NOMO-1 treated with DMSO at 0.1 percent for 48 hours (cell line): ENCODE data around the gene RBX1.
A peak's percentile ranks its signal among the peaks of the same experiment; 100 is the strongest.
"Not testable (repeated sequence)": the region's sequence is repeated elsewhere in the genome, so short reads cannot be mapped to it uniquely, and the experiment has no call there.

Experiments
- DNase-seq: peaks from one replicate; lab custom pipeline; 2025; ENCODE audit not compliant: unreplicated experiment; lab: John Stamatoyannopoulos, UW

The RBX1 gene

DNA sequence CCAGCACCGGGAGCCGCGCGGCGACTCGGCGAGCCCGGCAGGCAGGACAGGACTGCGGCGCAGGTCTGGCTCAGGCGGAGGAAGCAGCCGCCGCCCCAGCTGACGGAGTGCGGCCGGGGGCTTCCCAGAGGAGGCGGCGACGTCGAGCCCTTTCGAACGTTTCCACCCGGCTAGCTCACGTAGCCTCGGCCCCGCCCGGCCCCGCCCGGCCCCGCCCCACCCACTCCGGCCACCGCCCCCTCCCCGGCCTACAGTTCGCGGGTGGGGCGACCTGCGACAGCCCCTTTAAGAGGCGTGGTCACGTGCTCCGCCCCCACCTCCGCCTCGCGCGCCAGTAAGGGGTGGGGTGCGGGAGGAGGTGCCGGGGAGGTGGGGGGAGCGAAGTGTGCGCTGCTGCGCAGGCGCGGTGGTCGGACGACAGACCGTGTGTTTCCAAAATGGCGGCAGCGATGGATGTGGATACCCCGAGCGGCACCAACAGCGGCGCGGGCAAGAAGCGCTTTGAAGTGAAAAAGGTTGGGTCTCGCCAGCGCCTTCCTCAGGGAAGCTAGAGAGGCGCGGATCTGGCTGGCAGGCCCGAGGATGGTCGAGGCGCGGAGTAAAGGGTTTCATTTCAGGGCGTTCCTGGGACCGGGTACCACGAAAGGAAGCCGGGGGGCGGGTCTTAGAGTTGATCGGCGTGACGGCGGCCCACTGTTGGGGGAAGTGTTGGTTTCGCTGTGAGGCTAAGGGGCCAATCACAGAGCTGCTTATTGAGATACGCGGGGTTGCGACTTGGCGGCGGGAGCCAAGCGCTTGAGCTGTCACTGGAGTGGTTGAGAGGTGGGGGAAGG is at the start of gene RBX1:
RBX1 (plus strand) TSS at position 417 of the 833 bp plus-strand sequence; CDS start at position 438, 21 bp downstream.
- DNase-seq, result peak; percentile 98

DNA sequence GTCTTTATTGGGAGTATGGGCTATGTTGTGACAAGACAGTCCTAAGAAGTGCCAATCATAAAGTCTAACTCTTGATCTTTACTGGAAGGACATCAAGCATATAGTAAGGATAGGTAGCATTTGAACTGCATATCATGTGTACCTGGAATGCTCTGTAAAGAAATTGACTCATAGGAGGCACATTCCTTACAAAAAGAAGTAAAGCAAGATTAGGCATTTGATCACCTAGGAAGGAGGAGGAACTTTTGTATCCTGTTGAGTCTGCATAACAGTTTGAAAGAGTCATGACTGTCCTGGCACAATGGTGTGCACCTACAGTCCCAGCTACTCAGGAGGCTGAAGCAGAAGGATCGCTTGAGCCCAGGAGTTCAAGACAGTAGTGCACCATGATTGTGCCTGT is 47.1 kb upstream of the RBX1 start:
- DNase-seq, result no peak

GRCh38 chr22:40908895-40909294 is 42.3 kb upstream of the RBX1 start:
- no peak for DNase-seq

DNA sequence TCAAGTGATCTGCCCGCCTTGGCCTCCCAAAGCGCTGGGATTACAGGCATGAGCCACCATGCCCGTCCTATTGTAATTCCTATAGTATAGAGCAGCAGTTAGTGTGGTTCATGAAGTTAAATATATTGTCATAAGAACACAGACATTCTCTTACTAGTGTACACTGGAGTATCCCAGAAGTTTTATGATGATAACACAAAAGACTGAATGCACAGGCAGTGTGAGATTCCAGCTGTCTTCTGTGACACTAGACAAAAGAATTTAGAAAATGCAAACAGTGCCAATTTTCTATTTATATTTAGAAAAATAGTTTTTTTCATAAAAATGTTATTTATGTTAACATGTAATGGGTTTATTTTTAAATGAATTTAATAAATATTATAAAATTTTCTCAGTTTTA is 39.4 kb upstream of the RBX1 start:
- DNase-seq, result no peak

DNA sequence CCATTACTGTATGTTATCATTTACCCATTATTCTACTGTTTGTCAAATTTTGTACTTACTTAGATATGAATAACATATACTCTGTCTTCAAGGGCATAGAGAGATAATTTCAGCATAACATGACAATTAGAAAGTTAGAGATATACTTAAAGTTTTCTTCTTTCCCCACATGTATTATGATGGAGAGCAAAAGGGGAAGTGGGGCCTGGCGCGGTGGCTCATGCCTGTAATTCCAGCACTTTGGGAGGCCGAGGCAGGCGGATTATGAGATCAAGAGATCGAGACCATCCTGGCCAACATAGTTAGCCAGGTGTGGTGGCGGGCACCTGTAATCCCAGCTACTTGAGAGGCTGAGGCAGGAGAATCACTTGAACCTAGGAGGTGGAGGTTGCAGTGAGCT is 38.2 kb upstream of the RBX1 start:
- not testable (repeated sequence) for DNase-seq

DNA sequence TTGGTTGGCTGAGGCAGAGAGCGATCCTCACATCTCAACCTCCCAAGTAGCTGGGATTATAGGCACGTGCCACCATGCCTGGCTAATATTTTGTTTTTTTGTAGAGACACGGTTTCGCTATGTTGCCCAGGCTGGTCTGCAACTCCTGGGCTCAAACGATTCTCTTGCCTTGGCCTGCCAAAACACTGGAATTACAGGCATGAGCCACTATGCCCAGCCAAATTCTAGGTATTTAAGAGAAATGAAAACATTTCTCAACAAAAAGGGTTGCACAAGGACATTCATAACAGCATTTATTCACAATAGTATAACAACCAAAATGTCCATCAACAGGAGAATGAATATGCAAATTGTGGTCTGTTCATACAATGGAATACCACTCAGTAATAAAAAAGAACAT is 31.7 kb upstream of the RBX1 start:
- DNase-seq, result no peak

- DNase-seq, result no peak
Measured at GRCh38 chr22:40920526-40920925, 30.7 kb upstream of the RBX1 start.

DNA sequence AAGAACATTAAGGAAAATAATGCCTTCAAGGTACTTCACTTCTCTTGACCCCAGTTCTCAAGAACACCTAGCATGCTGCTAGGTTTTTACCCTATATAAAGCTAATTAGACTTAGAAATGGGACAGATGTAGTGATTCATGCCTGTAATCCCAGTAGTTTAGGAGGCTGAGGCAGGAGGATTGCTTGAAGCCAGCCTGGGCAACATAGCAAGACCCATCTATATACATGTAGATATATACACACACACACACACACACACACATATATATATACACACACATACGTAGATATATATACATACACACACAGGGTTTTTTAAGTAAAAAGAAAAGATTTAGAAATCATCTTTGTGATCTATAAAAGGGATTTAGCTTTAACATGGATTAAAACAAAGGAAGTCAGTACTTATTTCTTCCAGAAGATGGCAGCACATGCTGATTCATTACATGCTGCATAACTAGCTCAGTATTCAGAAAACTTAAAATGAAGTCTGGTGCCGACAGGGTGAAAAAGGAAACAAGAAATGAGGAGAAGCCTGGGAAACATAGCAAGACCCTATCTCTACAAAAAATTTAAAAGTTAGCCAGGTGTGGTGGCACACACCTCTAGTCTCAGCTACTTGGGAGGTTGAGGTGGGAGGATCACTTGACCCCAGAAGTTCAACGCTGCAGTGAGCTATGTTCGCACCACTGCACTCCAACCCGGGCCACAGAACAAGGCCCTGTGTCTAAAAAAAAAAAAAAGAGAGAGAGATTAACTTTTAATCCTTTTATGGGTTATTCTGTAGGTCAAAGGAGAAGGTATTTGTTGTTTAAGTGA is 28.5 kb upstream of the RBX1 start:
- peak; percentile 73 for DNase-seq

DNA sequence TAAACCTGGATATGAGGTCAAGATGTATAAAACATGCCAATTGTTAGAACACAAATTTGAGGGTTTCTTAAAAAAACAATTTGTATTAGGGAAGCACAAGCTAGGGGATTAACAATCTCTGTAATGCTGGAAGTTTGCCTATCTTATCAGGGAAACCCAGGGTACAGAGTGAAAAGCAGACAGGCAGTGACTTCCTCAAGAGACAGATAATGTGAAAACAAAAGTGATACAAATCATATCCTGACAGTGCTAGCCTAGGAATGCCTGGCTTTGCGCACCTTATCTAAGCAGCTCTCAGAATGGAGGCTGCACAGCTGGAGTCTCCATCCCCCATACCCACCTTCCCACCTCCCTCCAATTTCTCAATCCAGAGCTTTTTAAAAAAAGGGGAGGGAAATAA is 22.5 kb upstream of the RBX1 start:
- no peak for DNase-seq

GRCh38 chr22:40932396-40932795 is 18.8 kb upstream of the RBX1 start:
- DNase-seq, result no peak

DNA sequence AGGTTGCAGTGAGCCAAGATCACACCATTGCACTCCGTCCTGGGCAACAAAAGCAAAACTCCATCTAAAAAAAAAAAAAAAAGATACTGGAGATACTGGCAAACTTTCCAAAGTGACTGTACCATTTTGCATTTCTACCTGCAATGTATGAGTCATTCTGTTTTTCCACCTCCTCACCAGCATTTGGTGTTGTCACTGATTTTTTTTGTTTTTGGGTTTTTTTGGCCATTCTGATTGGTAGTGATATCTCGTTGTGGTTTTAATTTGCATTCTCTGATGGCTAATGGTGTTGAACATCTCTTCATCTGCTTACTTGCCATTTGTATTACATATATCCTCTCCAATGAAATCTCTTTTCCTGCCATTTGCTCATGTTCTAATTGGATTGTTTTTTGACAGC is 12.0 kb upstream of the RBX1 start:
- DNase-seq, result no peak

DNA sequence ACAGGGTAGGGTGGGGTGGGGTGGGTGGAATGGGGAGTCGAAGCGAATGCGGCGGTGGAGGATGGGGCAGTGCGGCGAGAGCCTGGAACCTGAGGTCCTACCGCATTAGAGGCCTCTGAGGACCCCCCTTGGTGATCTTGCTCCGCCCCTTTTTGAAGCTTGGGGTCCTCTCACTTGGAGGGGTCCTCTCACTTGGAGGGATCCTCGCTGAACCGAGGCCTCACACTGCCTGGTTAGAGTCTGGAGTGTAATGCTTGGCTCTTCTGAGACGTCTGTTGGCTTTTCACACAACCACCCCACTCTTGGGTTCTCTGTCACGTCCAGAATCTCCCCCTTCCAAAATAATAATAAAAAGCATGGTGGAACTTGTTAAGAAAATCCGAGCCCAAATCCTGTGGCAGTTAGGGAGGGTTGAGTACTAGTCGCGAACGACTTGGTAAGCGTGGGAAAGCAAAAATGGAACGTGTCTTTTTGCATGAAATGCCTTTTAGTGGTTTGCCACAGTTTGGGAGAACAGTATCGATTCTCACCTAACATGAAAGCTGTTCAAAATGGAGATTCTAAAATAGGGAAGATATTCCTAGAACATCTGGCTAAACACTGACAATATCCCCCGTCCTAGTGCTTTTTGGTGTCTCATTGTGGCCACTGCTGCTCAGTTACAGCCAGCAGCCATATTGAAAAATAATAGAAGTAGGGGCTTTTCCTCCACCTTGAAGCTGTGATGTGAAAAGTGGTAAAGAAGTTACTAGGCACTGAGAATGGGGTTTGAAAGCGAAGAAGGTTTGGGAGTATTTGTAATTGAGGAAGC is 822 bp downstream of the RBX1 start:
- DNase-seq, result no peak

DNA sequence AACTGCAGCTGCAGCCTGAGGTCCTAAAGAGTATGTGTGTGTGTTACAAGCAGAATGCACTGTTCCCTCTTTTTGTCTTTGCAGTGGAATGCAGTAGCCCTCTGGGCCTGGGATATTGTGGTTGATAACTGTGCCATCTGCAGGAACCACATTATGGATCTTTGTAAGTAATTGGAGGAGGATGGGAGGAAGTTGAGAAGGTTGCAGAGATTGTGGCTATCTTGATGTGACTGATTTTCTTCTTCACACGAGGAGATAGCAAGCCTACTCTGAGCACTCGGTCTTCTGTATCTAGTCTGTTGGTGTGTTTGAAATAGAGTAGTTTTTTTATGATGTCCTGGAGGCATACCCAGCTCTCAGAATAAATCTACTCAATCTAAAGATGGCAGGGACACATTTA is 2.3 kb downstream of the RBX1 start:
- DNase-seq, result no peak

DNA sequence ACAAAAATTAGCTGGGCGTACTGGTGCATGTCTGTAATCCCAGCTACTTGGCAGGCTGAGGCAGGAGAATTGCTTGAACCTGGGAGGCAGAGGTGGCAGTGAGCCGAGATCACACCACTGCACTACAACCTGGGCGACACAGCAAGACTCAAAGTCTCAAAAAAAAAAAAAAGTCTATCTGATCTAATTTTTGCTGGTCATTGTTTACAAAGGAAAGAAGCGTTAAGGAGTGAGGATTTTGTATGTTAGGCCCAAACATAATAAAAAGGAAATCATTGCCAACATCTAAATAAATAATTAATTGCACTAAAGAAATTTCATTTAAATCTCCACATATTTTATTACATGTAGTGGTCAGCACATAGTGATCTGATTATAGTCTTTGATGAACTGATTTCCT is 2.9 kb downstream of the RBX1 start:
- no peak for DNase-seq

GRCh38 chr22:40955571-40955970 is 4.4 kb downstream of the RBX1 start:
- no peak for DNase-seq

DNA sequence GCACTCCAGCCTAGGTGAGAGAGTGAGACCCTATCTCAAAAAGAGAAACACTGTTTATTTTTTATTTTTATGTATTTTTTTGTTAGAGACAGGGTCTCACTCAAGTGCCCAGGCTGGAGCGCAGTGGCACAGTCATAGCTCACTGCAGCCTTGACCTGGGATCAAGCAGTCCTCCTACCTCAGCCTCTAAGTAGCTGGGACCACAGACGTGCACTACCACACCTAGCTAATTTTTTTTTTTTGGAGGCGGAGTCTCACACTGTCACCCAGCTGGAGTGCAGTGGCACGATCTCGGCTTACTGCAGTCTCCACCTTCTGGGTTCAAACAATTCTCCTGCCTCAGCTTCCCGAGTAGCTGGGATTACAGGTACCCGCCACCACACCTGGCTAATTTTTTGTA is 6.4 kb downstream of the RBX1 start:
- DNase-seq, result no peak

GRCh38 chr22:40958299-40958698 is 7.1 kb downstream of the RBX1 start:
- DNase-seq, result no peak

DNA sequence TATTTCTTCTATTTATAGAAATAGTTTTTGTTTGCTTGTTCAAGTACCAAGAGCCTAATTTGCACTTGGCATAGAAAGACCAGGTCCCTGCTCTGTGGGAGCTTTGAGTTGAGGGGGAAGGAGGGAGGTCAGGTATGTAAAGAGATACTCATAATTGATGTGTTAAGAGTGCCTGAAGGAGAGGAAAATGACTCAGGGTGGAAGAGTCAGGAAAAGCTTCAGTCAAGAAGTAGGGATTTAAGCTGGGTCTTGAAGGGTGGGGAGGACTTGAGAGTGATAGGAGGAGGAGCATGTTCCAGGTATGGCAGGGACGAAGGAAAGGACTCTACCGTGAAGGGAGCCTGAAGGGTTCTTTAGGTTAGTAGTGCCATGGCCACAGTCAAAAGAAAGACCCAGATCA is 9.0 kb downstream of the RBX1 start:
- DNase-seq, result no peak

DNA sequence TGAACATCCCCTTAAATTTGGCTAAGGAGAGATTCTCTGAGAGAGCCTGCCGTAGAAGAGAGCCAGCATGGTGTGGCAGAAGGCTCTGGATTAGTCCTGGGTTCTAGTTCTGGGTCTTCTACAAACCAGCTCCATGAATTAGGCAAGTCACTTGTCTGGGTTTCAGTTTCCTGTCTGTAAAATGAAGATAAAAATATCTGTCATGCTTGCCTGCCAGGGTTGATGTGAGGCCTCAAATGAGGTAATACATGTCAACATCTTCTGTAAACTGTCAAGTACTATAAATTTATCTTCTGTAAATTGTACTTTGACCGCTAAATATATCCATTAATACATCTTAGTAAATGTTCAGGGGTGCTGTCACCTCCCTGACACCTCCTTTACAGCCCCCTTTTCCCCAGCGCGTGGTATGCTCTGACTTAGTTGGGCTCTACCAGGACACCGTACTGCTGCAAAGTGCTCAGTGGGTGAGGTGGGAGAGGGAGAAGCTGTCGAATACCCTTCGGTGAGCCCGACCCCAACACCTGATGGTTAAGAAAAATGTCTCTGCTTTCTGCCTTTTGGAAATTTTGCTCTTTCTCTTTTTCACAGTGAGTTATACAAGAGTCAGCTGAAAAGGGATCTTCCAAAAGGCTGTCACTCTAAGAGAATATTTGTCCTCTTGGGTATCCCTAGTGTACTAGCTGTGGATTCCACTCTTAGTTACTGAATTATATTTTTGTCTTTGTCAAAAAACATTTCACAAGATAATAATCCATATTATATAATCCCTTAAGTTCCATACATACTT is 15.0 kb downstream of the RBX1 start:
- peak; percentile 85 for DNase-seq

- peak; percentile 58 for DNase-seq
Measured at GRCh38 chr22:40966726-40967085, 15.5 kb downstream of the RBX1 start.
